ENCODE measurements around the gene PFDN6. TPM values are rescaled to one million over a fixed set of nuclear protein-coding genes. Genes with fewer than 3 reads are reported as not detected.

PFDN6 gene
- total and polyA plus RNA-seq, 2 of the 13 experiments (the other 11 are each of a cell fraction or from before 2014, with no cell fraction given) = 75.5 to 87.0 TPM

DNA sequence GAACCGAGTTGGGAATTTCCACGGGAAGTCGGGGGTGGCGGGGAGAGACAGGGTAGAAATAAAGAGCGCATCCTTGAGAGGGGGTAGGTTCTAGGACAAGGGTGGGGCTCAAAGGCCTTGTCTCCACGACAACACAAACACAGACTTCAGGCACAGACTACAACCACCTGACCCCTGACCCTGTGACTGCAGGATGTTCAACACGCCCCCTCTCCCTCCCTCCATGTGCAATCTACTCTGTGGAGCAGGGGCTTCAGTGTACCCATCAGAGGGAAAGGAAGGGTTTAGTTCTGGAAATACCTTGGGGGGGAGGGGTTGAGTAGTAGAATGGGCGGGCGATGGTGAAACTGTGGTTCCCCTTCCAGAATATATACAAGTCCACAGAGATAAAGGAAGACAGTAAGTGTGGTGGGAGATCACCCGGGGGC, 25.1 kb downstream of the PFDN6 start (continued):
- TF ChIP-seq ASH2L (IDR thresholded peaks at IDR 0.05; ENCODE audit: insufficient read length, low read depth, low read length) (no peak), POLR2AphosphoS5 (IDR thresholded peaks at IDR 0.05; ENCODE audit: low read depth, low read length) (peak; percentile 29; the same call in 1 of the 2 replicates), ZC3H13 (CRISPR knock-in tag; IDR thresholded peaks at IDR 0.05) (no peak), ZFP36 (IDR thresholded peaks at IDR 0.05; ENCODE audit: borderline replicate concordance, low read depth, low read length, partially characterized antibody) (no peak), TFE3 (CRISPR knock-in tag; IDR thresholded peaks at IDR 0.05) (0 out of 2 replicates have a peak, but pooled peaks have one; percentile 28), ZHX1 (CRISPR knock-in tag; IDR thresholded peaks at IDR 0.05; ENCODE audit: low read depth) (no peak), ZBTB42 (CRISPR knock-in tag; IDR thresholded peaks at IDR 0.05) (no peak), NCOR1 (IDR thresholded peaks at IDR 0.05; ENCODE audit: borderline replicate concordance, low read length) (0 out of 2 replicates have a peak, but pooled peaks have one; percentile 21), HMG20B (CRISPR knock-in tag; conservative IDR thresholded peaks at IDR 0.05) (no peak), ELF3 (CRISPR knock-in tag; IDR thresholded peaks at IDR 0.05) (no peak), NR2C2 (CRISPR knock-in tag; IDR thresholded peaks at IDR 0.05; ENCODE audit: borderline replicate concordance) (peak; percentile 95), SOX5 (CRISPR knock-in tag; IDR thresholded peaks at IDR 0.05; ENCODE audit: borderline replicate concordance) (peak; percentile 25; the same call in 1 of the 2 replicates), GATAD1 (CRISPR knock-in tag; IDR thresholded peaks at IDR 0.05) (no peak), RFX1 (IDR thresholded peaks at IDR 0.05) (peak; percentile 74), SIN3A (IDR thresholded peaks at IDR 0.05; ENCODE audit: borderline replicate concordance, low read depth, low read length) (peak; percentile 49; the same call in 1 of the 2 replicates), PPARG (CRISPR knock-in tag; conservative IDR thresholded peaks at IDR 0.05) (peak; percentile 37; the same call in 1 of the 2 replicates), BCL6 (CRISPR knock-in tag; IDR thresholded peaks at IDR 0.05) (no peak), DZIP1 (CRISPR knock-in tag; IDR thresholded peaks at IDR 0.05) (no peak), ZFP41 (CRISPR knock-in tag; IDR thresholded peaks at IDR 0.05; ENCODE audit: borderline replicate concordance) (no peak), CBFB (CRISPR knock-in tag; IDR thresholded peaks at IDR 0.05) (no peak)
- TF ChIP-seq, protein P1, sequence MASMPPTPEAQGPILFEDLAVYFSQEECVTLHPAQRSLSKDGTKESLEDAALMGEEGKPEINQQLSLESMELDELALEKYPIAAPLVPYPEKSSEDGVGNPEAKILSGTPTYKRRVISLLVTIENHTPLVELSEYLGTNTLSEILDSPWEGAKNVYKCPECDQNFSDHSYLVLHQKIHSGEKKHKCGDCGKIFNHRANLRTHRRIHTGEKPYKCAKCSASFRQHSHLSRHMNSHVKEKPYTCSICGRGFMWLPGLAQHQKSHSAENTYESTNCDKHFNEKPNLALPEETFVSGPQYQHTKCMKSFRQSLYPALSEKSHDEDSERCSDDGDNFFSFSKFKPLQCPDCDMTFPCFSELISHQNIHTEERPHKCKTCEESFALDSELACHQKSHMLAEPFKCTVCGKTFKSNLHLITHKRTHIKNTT (CRISPR knock-in tag; IDR thresholded peaks at IDR 0.05) = no peak
- TF ChIP-seq, protein P2, sequence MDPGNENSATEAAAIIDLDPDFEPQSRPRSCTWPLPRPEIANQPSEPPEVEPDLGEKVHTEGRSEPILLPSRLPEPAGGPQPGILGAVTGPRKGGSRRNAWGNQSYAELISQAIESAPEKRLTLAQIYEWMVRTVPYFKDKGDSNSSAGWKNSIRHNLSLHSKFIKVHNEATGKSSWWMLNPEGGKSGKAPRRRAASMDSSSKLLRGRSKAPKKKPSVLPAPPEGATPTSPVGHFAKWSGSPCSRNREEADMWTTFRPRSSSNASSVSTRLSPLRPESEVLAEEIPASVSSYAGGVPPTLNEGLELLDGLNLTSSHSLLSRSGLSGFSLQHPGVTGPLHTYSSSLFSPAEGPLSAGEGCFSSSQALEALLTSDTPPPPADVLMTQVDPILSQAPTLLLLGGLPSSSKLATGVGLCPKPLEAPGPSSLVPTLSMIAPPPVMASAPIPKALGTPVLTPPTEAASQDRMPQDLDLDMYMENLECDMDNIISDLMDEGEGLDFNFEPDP (CRISPR knock-in tag; conservative IDR thresholded peaks at IDR 0.05) = no peak
